Glutamatergic neuron (in vitro differentiated cells): Measurements from ENCODE around the gene AKAP8L. TPM values are rescaled to one million over a fixed set of nuclear protein-coding genes. Genes with fewer than 3 reads are reported as not detected.

ENCODE experiments used
- DNase-seq: peaks from one replicate; pipeline ENCODE4 v3.0.0; 2022
- H3K27ac Mint-ChIP-seq: one replicate; pipeline ENCODE4 v1.8.0; 2020; ENCODE audit warnings: mild to moderate bottlenecking, mixed read lengths, inconsistent platforms; ENCODE audit not compliant: unreplicated experiment
- H3K27me3 Mint-ChIP-seq: one replicate; pipeline ENCODE4 v1.8.0; 2020; ENCODE audit warnings: mild to moderate bottlenecking, moderate library complexity, mixed read lengths, inconsistent platforms; ENCODE audit not compliant: unreplicated experiment
- H3K36me3 Mint-ChIP-seq: one replicate; pipeline ENCODE4 v1.8.0; 2020; ENCODE audit warnings: mild to moderate bottlenecking, mixed read lengths, inconsistent platforms; ENCODE audit not compliant: unreplicated experiment
- H3K4me1 Mint-ChIP-seq: one replicate; pipeline ENCODE4 v1.8.0; 2020; ENCODE audit warnings: mild to moderate bottlenecking, low read depth, mixed read lengths, inconsistent platforms; ENCODE audit not compliant: unreplicated experiment
- H3K4me3 Mint-ChIP-seq: one replicate; pipeline ENCODE4 v1.8.0; 2020; ENCODE audit warnings: mild to moderate bottlenecking, mixed read lengths, inconsistent platforms; ENCODE audit not compliant: unreplicated experiment
- H3K9me3 Mint-ChIP-seq: one replicate; pipeline ENCODE4 v1.8.0; 2020; ENCODE audit warnings: mild to moderate bottlenecking, moderate library complexity, mixed read lengths, inconsistent platforms; ENCODE audit not compliant: unreplicated experiment
- total RNA-seq: library from RNA; stranded (reverse); fragmentation: NEBNext Ultra II Directional; extraction: Animal tissue kit (Norgen Biotek cat#: 25700); gene quantifications from one replicate; pipeline ENCODE4 v1.2.1, GENCODE V29; 2021; ENCODE audit not compliant: unreplicated experiment
- TF ChIP-seq, protein P1 (sequence below): fragments of 200-600 bp; sonication (generic); IDR thresholded peaks from one replicate; pipeline ENCODE4 v1.5.0; 2021; ENCODE audit not compliant: partially characterized antibody, unreplicated experiment

The AKAP8L gene
- total RNA-seq, 1 donor from 2014 or later, result 354 TPM

DNA sequence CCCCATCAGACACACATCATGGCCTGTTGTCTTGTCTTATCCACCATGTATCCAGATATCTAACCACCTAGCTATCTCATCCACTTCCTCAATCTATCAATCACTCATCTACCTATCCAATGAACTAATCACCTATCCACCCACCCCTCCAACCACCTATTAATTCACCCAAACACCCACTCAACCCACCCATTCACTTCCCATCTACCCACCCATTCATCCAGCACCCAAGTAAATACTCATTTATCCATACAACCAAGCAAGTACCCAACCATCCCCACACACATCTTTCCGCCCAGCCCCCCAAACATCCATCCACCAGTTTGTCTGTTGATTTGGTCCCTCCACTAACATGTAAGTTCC lies 31.7 kb upstream of the AKAP8L start:
- Mint-ChIP-seq H3K9me3 (peaks cover 14% of the 10 kb centered on the region), H3K4me1 (peaks cover 4% of the 10 kb centered on the region), H3K36me3 (peaks cover 5% of the 10 kb centered on the region), H3K27ac (peak overlapping the region; percentile 60), H3K4me3 (peak overlapping the region; percentile 85), H3K27me3 (peaks cover 17% of the 10 kb centered on the region)
- no peak for DNase-seq
- TF ChIP-seq, protein P1, sequence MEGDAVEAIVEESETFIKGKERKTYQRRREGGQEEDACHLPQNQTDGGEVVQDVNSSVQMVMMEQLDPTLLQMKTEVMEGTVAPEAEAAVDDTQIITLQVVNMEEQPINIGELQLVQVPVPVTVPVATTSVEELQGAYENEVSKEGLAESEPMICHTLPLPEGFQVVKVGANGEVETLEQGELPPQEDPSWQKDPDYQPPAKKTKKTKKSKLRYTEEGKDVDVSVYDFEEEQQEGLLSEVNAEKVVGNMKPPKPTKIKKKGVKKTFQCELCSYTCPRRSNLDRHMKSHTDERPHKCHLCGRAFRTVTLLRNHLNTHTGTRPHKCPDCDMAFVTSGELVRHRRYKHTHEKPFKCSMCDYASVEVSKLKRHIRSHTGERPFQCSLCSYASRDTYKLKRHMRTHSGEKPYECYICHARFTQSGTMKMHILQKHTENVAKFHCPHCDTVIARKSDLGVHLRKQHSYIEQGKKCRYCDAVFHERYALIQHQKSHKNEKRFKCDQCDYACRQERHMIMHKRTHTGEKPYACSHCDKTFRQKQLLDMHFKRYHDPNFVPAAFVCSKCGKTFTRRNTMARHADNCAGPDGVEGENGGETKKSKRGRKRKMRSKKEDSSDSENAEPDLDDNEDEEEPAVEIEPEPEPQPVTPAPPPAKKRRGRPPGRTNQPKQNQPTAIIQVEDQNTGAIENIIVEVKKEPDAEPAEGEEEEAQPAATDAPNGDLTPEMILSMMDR, result no peak

DNA sequence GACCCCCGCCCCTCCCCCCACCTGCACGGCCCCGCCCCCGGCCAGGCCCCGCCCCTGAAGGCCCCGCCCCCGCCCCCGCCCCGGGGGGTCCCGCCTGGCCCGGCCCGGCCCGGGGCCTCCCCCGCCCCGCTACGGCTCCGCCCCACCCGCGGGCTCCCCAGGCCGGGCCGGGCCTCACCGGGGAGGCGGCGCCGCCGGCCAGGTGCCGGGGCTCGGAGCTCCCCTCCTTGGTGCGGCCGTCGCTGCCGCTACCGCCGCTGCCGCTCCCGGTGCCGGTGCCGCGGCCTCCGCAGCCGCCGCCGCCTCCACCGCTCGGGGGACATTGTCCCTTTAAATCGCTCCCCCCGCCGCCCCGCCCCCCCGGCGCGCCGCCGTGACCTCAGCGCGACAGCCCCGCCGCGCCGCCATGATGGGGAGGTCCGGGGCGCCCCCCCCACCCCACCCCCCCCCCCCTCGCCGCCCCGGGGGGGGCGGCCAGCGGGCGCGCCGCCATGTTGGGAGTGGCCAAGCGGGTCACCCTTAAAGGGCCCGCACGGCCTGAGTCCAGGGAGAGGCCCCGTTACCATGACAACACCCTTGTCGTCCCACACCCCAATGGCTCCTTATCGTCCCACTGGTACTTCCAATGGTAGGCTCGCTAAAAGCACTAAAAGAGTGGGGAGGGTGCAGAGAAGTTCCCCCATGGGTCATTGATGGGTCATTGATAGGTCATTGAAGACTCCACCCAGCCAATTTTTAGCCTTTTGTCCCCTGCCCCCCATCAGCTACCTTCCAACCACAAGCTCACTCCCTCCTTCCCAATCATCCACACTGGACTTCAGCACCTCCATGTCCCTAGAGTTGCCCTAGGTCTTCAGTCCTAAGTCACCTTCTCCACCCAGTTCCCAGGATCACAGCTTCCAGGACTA lies 31.1 kb upstream of the AKAP8L start, which contains the start of gene WIZ:
Gene WIZ (minus strand): TSS at position 337 of the 908 bp plus-strand sequence. CDS start 1,649 bp downstream, outside the sequence.
- peak; percentile 89 for DNase-seq
- TF ChIP-seq, protein P1, result no peak
- H3K4me3 Mint-ChIP-seq, result peak within 1 kb of the TSS; percentile 85
- H3K4me1 Mint-ChIP-seq, result peaks cover 4% of the 10 kb centered on the region
- H3K36me3 Mint-ChIP-seq, result peaks cover under 1% of the 10 kb centered on the region
- peak within 1 kb of the TSS; percentile 60 for H3K27ac Mint-ChIP-seq
- H3K27me3 Mint-ChIP-seq, result peaks cover 11% of the 10 kb centered on the region
- peaks cover 9% of the 10 kb centered on the region for H3K9me3 Mint-ChIP-seq

DNA sequence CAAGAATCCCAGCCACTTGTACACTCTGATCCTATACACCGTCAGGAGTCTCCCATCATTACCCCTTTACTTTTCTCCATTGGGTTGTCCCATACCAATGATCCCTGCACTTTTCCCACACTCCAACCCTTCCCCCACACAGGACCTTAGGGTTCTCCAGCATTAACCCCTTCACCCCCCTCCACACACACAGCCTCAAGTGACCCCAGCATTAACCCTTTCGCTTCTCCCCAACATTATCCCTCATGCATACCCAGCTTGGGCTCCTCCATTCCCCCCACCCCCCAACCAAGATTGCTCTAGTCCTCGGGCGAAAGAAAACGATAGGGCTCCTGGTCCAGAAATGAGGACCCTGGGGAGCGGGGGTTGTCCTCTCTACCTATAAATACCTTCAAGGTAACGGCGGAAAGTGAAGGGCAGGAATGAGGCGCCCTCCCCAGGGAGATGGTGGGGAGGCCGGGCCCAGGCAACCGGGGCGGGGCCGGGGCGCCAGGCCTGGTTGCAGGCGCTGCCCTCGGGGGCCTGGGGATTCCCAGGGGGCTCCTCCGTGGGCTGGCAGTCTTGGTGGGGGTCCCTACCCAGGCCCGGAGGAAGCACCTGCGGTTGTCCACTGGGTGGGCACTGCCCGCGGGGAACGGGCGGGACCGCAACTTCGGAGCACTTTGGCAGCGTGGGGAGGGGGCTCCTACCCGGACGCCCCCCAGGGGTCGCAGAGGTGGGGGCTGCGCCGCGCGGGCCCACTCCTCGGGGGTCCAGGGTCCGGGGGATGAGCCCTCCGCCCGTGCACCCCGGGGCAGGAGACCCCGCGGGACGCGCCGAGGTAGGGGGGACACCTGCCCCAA lies 30.2 kb upstream of the AKAP8L start:
- Mint-ChIP-seq H3K4me3 (peak overlapping the region; percentile 80), H3K36me3 (no peaks in the 10 kb centered on the region), H3K27ac (peak overlapping the region; percentile 16), H3K27me3 (peaks cover 10% of the 10 kb centered on the region), H3K9me3 (peaks cover 6% of the 10 kb centered on the region), H3K4me1 (peaks cover 4% of the 10 kb centered on the region)
- TF ChIP-seq, protein P1, result no peak
- DNase-seq, result no peak

DNA sequence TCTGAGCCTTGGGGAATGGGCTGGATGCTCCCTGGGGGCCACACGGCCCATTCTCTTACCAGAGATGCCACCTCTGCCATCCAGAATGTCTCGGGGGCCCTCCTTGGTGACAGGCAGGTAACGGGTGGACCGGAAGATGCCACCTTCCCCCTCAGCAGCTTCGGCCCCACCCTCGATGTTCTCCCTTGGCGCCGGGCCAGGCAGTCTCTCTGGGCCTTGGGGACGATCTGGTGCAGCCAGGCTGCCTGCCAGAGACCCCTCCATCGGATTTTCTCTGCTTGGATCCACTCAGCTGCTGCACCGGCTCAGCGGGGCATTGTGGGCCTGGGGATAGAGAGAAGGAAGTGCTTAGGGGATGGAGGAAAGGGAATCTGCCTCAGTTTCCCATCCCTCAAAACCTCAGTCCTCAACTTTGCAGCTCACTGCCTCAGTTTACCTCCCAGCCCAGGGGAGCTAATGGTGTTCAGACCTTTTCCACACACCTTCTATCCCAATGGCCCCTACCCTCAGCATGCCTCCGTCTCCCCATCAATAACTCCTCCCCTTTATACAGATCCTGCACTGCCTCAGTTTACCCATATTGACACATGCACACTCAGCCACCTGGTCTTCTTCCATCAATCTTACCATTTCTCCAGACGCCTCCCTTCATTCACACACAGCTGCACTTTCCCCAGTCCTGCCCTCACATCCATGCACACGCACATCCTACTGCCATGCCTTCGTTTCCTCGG lies 29.4 kb upstream of the AKAP8L start:
- Mint-ChIP-seq H3K27ac (peak overlapping the region; percentile 16), H3K4me1 (peaks cover 4% of the 10 kb centered on the region), H3K27me3 (peaks cover 6% of the 10 kb centered on the region), H3K36me3 (no peaks in the 10 kb centered on the region), H3K9me3 (peaks cover 7% of the 10 kb centered on the region), H3K4me3 (peak overlapping the region; percentile 80)
- TF ChIP-seq, protein P1, result no peak
- no peak for DNase-seq
